Thymus (tissue), 11 donors: ENCODE measurements around the gene KY. TPM values are rescaled to one million over a fixed set of nuclear protein-coding genes. Genes with fewer than 3 reads are reported as not detected.

Experiments used
- DNase-seq, 9 donors: peaks; one replicate each; pipeline ENCODE4 v3.0.0-alpha.2; 2013; ENCODE audit warnings: low spot score in 9 of 9, low read depth in 6 of 9, missing footprints in 1 of 9
- H3K27ac ChIP-seq, 2 donors: one replicate each; pipeline ENCODE4 v1.5.1; 2013; ENCODE audit warnings: control low read depth in 1 of 2, low read depth in 1 of 2, low read length in 1 of 2, mild to moderate bottlenecking in 1 of 2, moderate library complexity in 1 of 2
- H3K27me3 ChIP-seq, 2 donors: one replicate each; pipeline ENCODE4 v1.5.1; 2013; ENCODE audit warnings: low read length in 1 of 2; ENCODE audit not compliant: control insufficient read depth in 2 of 2, insufficient read depth in 1 of 2
- H3K36me3 ChIP-seq, 2 donors: one replicate each; pipeline ENCODE4 v1.5.1; 2013; ENCODE audit warnings: low read length in 1 of 2, mild to moderate bottlenecking in 1 of 2, moderate library complexity in 1 of 2; ENCODE audit not compliant: control insufficient read depth in 2 of 2, insufficient read depth in 2 of 2
- H3K4me1 ChIP-seq, 2 donors: one replicate each; pipeline ENCODE4 v1.5.1; 2013; ENCODE audit warnings: low read length in 2 of 2; ENCODE audit not compliant: control insufficient read depth in 2 of 2, insufficient read depth in 2 of 2
- H3K4me3 ChIP-seq, 2 donors: one replicate each; pipeline ENCODE4 v1.5.1; 2013; ENCODE audit warnings: low read length in 2 of 2, control low read depth in 1 of 2, mild to moderate bottlenecking in 1 of 2
- H3K9me3 ChIP-seq, 2 donors: one replicate each; pipeline ENCODE4 v1.5.1; 2013; ENCODE audit warnings: low read length in 1 of 2, mild to moderate bottlenecking in 1 of 2; ENCODE audit not compliant: control insufficient read depth in 2 of 2, insufficient read depth in 1 of 2
- WGBS: extraction: QIAGEN DNeasy Blood & Tissue Kit; methylation state at CpG from one replicate; pipeline ENCODE4 v1.1.7; 2013; 5-methylcytosine and 5-hydroxymethylcytosine counted together
- polyA plus RNA-seq: library from polyadenylated mRNA; stranded (reverse); fragments of 200-250 nt; gene quantifications from one replicate; pipeline ENCODE4 v1.2.3, GENCODE V29; 2013
- total RNA-seq: library from RNA; stranded (reverse); fragments of 120-200 nt; gene quantifications from one replicate; pipeline ENCODE4 v1.2.4, GENCODE V29; 2013
- donor health status: healthy.

The KY gene
- total and polyA plus RNA-seq, 2 donors = 0.14 to 1.0 TPM

GRCh38 chr3:134641671-134642300, 9.0 kb downstream of the KY start:
- no peaks in the 10 kb centered on the region for H3K4me1 ChIP-seq
- H3K27ac ChIP-seq = no peak overlapping the region
- DNase-seq = no peak
- 96% methylated on average over 4 of the region's 4 CpGs for WGBS
- H3K36me3 ChIP-seq = no peaks in the 10 kb centered on the region
- no peaks in the 10 kb centered on the region for H3K27me3 ChIP-seq
- H3K4me3 ChIP-seq = no peak overlapping the region
- no peaks in the 10 kb centered on the region for H3K9me3 ChIP-seq

- H3K4me3 ChIP-seq = no peak overlapping the region
- no peak overlapping the region for H3K27ac ChIP-seq
- WGBS = 53% methylated on average over 4 of the region's 4 CpGs
- no peaks in the 10 kb centered on the region for H3K9me3 ChIP-seq
- H3K27me3 ChIP-seq = no peaks in the 10 kb centered on the region
- H3K4me1 ChIP-seq = no peaks in the 10 kb centered on the region
- DNase-seq = peak in 6 of 9 donors; percentile 13 to 59 (median 34)
- no peaks in the 10 kb centered on the region for H3K36me3 ChIP-seq
Observed at GRCh38 chr3:134640872-134641470, 9.9 kb downstream of the KY start.

- H3K36me3 ChIP-seq = no peaks in the 10 kb centered on the region
- no peaks in the 10 kb centered on the region for H3K4me1 ChIP-seq
- DNase-seq = no peak
- H3K27me3 ChIP-seq = no peaks in the 10 kb centered on the region
- H3K4me3 ChIP-seq = no peak overlapping the region
- no peak overlapping the region for H3K27ac ChIP-seq
- WGBS = 96% methylated on average over 5 of the region's 5 CpGs
- no peaks in the 10 kb centered on the region for H3K9me3 ChIP-seq
Observed at GRCh38 chr3:134640378-134640777, 10.4 kb downstream of the KY start.

- Histone ChIP-seq H3K9me3 (no peaks in the 10 kb centered on the region), H3K27me3 (no peaks in the 10 kb centered on the region), H3K4me3 (no peak overlapping the region), H3K4me1 (no peaks in the 10 kb centered on the region), H3K27ac (no peak overlapping the region), H3K36me3 (no peaks in the 10 kb centered on the region)
- DNase-seq = no peak
- 96% methylated on average over 6 of the region's 6 CpGs for WGBS
Observed at GRCh38 chr3:134638385-134639030, 12.3 kb downstream of the KY start.

- Histone ChIP-seq H3K9me3 (no peaks in the 10 kb centered on the region), H3K4me3 (no peak overlapping the region), H3K27me3 (no peaks in the 10 kb centered on the region), H3K4me1 (no peaks in the 10 kb centered on the region), H3K27ac (no peak overlapping the region), H3K36me3 (no peaks in the 10 kb centered on the region)
- no peak for DNase-seq
- WGBS = 89% methylated on average over 1 of the region's 1 CpG
Observed at GRCh38 chr3:134636406-134636805, 14.4 kb downstream of the KY start.

- Histone ChIP-seq H3K27me3 (no peaks in the 10 kb centered on the region), H3K9me3 (no peaks in the 10 kb centered on the region), H3K4me3 (no peak overlapping the region), H3K4me1 (no peaks in the 10 kb centered on the region), H3K36me3 (no peaks in the 10 kb centered on the region), H3K27ac (no peak overlapping the region)
- 99% methylated on average over 1 of the region's 1 CpG for WGBS
- no peak for DNase-seq
Observed at GRCh38 chr3:134630506-134630905, 20.3 kb downstream of the KY start.

- no peak overlapping the region for H3K4me3 ChIP-seq
- no peaks in the 10 kb centered on the region for H3K4me1 ChIP-seq
- no peak overlapping the region for H3K27ac ChIP-seq
- H3K36me3 ChIP-seq = no peaks in the 10 kb centered on the region
- no peaks in the 10 kb centered on the region for H3K9me3 ChIP-seq
- DNase-seq = no peak
- 92% methylated on average over 2 of the region's 2 CpGs for WGBS
- H3K27me3 ChIP-seq = no peaks in the 10 kb centered on the region
Observed at GRCh38 chr3:134628884-134629283, 21.9 kb downstream of the KY start.

GRCh38 chr3:134627831-134628230, 23.0 kb downstream of the KY start:
- Histone ChIP-seq H3K4me1 (no peaks in the 10 kb centered on the region), H3K36me3 (no peaks in the 10 kb centered on the region), H3K27ac (no peak overlapping the region), H3K4me3 (no peak overlapping the region), H3K27me3 (no peaks in the 10 kb centered on the region), H3K9me3 (no peaks in the 10 kb centered on the region)
- WGBS = 92% methylated on average over 1 of the region's 1 CpG
- DNase-seq = no peak

GRCh38 chr3:134625885-134626741, 24.7 kb downstream of the KY start:
- DNase-seq = no peak
- Histone ChIP-seq H3K27ac (no peak overlapping the region), H3K4me3 (no peak overlapping the region), H3K27me3 (no peaks in the 10 kb centered on the region), H3K36me3 (no peaks in the 10 kb centered on the region), H3K4me1 (no peaks in the 10 kb centered on the region), H3K9me3 (no peaks in the 10 kb centered on the region)
- 94% methylated on average over 5 of the region's 5 CpGs for WGBS
